Adrenal gland (tissue), 5 donors: ENCODE measurements around the gene P2RY2.

Source experiments
- POLR2A ChIP-seq, 2 donors: fragments of 450-650 bp; IDR thresholded peaks; one replicate each; pipeline ENCODE4 v1.6.1; 2017; ENCODE audit warnings: antibody characterized with exemption in 2 of 2, mild to moderate bottlenecking in 2 of 2, moderate library complexity in 1 of 2
- TF ChIP-seq, protein P1 (sequence below), 6 experiments: fragments of 450-650 bp in 4 of 6; fragments of 200-600 bp in 2 of 6; sonication (generic) in 1 of 6; IDR thresholded peaks; 1 replicate in 5 of 6; 2 replicates in 1 of 6; pipeline versions ENCODE4 v1.5.1 to v1.8.0; 2016 to 2021; ENCODE audit warnings: antibody characterized with exemption in 6 of 6, mild to moderate bottlenecking in 2 of 6, moderate library complexity in 1 of 6
- donor health status: DM: no; HTN: no; CAD: no.

DNA sequence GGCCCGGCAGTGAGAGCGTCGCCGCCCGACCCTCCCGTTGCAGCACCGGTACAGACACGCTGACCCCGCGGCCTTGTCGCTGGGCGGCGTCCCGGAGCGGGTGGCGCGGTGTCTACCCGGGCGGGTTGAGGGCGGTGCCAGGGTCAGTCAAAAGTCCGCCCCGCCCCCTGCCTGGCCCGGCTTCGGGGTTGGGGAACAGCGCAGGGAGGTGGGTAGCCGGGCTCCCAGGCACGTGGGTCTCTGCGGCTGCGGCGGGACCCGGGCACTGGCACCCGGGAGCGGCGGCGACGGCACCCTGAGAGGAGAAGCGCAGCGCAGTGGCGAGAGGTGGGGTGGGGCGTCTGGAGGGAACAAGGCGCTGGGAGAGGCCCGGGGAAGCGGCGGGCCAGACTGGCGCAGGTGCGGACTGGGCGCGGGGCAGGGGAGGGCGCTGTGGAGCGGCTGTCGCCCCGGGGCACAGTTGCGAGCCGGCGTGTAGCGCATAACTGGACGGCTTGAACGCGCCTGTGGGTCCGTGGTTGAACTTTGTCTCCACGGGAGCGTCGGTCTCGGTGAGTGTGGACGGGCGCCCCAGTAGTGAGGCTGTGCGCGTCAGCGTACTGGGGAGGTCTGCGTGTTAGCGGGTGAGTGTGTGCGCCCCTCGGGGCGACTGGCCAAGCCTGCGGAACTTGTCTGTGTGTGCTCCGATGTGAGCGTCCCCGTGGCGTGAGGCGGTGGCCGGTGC lies at the start of gene P2RY2:
- TF ChIP-seq, protein P1, sequence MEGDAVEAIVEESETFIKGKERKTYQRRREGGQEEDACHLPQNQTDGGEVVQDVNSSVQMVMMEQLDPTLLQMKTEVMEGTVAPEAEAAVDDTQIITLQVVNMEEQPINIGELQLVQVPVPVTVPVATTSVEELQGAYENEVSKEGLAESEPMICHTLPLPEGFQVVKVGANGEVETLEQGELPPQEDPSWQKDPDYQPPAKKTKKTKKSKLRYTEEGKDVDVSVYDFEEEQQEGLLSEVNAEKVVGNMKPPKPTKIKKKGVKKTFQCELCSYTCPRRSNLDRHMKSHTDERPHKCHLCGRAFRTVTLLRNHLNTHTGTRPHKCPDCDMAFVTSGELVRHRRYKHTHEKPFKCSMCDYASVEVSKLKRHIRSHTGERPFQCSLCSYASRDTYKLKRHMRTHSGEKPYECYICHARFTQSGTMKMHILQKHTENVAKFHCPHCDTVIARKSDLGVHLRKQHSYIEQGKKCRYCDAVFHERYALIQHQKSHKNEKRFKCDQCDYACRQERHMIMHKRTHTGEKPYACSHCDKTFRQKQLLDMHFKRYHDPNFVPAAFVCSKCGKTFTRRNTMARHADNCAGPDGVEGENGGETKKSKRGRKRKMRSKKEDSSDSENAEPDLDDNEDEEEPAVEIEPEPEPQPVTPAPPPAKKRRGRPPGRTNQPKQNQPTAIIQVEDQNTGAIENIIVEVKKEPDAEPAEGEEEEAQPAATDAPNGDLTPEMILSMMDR (IDR thresholded peaks at IDR 0.05), result peak; percentile 32 to 61 (median 49)
- peak in 1 of 2 donors; percentile 48 for TF ChIP-seq POLR2A (IDR thresholded peaks at IDR 0.05)
